GM10248 (cell line): Measurements from ENCODE around the gene YES1.
A peak's percentile ranks its signal among the peaks of the same experiment; 100 is the strongest.

Experiments used
- CTCF ChIA-PET: fragments of 300-600 bp; sonication (Branson Sonifier 250); formaldehyde crosslinking; extraction: SDS; loops from one replicate; lab custom pipeline; 2021; ENCODE audit warnings: antibody characterized with exemption; lab: Yijun Ruan, JAX
- POLR2A ChIA-PET: fragments of 350-650 bp; sonication (Branson Sonifier 250); formaldehyde crosslinking; extraction: SDS; loops from one replicate; lab custom pipeline; 2020; ENCODE audit warnings: antibody characterized with exemption; lab: Yijun Ruan, JAX
- DNase-seq: peaks from one replicate; pipeline ENCODE4 v3.0.0; 2012; ENCODE audit errors: extremely low spot score
- CTCF ChIP-seq: IDR thresholded peaks from 2 replicates; pipeline ENCODE4 v1.5.1; 2012; ENCODE audit warnings: mild to moderate bottlenecking, low read depth; ENCODE audit errors: extremely low read depth, missing control alignments, control extremely low read depth

Gene YES1

GRCh38 chr18:816869-817268, 4.8 kb upstream of the YES1 start:
- no peak for TF ChIP-seq CTCF
- no peak for DNase-seq
- ChIA-PET CTCF (interaction anchor here (1.3 to 3.2 kb wide), 3 partner anchors 14 to 30 kb away, joined by 4 to 26 read pairs (median 6); no protein-coding TSS in a partner anchor), POLR2A (no interaction called here)

- DNase-seq, result no peak
- POLR2A ChIA-PET, result no interaction called here
- no peak for TF ChIP-seq CTCF
- CTCF ChIA-PET, result interaction anchor here (1.0 to 7.0 kb wide), 5 partner anchors 15 to 33 kb away, joined by 3 to 49 read pairs (median 13); no protein-coding TSS in a partner anchor
Observed at GRCh38 chr18:816088-816653, 4.1 kb upstream of the YES1 start.

DNA sequence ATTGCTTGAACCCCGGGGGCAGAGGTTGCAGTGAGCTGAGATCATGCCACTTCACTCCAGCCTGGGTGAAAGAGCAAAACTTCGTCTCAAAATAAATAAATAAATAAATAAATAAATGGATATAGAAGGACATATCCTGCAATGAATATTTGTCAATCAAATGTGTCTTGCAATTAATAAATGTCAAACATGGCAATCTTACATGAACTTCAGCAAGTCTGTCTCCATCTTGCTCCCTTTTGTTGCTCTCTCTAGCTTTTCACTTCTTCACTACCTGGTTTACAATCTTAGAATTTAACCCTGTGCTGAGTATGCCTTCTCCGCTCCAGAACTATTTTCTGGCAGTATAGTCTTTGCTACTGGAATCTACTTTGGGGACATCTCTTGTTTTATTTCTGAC, 3.3 kb upstream of the YES1 start:
- ChIA-PET CTCF (interaction anchor here (1.0 to 7.0 kb wide), 6 partner anchors 9 to 75 kb away, joined by 3 to 49 read pairs (median 7); no protein-coding TSS in a partner anchor), POLR2A (no interaction called here)
- no peak for DNase-seq
- TF ChIP-seq CTCF, result no peak

- ChIA-PET CTCF (interaction anchor here (0.8 to 7.0 kb wide), 7 partner anchors 10 to 74 kb away, joined by 3 to 49 read pairs (median 8); no protein-coding TSS in a partner anchor), POLR2A (no interaction called here)
- peak; percentile 15 for TF ChIP-seq CTCF
- no peak for DNase-seq
Observed at GRCh38 chr18:814300-815084, 2.5 kb upstream of the YES1 start.

DNA sequence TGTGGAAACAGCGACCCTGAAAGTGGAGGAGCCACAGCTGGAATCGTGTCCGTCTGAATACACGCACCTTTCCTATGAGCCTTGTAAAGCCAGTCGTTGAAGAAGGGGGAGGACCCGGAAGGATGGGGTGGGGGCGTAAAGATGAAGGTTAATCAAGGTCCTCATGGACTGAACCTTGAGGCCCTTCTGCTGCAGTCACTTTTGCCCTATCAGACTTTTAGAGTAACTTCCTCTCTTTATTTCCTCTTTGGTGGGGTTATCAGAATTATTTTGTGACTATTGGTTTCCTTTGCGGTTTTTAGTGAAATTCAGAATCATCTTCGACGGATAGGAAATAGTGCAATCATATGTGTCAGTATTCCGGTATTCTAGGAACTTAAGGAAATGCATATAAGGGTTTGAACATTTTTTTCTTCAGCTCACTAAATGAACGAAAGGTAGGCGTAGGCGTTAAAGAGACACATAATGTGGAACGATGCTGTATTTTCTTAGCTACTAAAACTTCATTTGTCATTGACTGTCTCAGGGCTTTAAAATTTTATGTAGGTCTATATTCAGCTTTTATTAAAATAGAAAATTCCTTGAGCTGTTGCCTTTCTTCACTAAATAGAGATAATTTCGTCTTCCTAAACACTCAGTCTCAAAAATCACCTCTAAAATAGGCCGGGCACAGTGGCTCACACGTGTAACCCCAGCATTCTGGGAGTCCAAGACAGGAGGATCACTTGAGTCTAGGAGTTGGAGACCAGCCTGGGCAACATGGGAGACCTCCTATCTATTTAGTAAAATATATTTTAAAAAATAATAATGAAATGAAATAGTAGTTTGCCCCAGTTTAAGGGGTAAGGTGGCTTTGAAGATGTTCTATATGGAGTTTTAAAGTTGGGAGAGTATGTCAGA, 1.4 kb upstream of the YES1 start:
- peak; percentile 28 for DNase-seq
- ChIA-PET CTCF (interaction anchor here (0.7 to 7.0 kb wide), 8 partner anchors 9 to 101 kb away, joined by 3 to 49 read pairs (median 6); no protein-coding TSS in a partner anchor), POLR2A (no interaction called here)
- no peak for TF ChIP-seq CTCF

DNA sequence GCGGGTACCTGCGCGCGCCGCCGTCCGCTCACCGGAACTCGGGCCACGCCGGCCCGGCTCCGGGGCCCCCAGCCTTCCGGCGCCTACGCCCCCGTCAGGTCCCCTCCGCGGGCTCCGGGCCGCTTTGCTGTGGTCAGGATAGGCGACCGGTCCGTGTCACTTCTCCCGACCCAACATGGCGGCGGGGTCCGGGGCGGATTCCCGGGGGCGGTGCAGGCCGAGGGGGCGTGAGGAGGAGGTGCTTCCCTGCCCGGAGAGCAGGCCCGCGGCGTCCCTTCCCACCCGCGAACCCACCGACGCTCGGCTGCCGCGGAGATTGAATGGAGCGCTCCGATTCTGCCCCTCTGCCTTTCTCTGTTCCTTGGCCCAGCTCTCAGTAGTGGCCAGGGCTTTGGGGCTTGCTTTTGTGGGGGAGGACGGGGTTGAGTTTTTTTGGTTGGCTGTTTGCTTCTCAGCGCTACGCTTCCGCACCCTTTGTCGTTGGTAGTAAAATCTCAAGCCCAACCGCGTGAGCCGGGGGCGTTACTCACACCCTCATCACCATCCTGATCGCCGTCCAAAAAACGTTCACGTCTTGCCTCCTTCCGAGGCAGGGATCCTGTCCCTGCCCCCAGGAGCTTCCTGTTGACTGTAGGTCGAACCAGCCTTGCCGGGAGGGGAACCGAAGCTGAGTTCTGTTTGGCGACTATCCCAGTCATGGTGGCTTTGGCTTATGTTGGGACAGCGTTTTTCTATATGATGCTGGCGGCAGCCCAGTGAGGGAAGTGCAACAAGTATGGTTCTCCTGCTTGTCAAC, 532 bp upstream of the YES1 start:
- POLR2A ChIA-PET, result no interaction called here
- TF ChIP-seq CTCF, result no peak
- peak; percentile 92 for DNase-seq

More for the DNA sequence above, 532 bp upstream of the YES1 start:
- CTCF ChIA-PET, result interaction anchor here (0.7 to 7.0 kb wide), 7 partner anchors 9 to 73 kb away, joined by 3 to 49 read pairs (median 3); no protein-coding TSS in a partner anchor
